ENCODE data around the gene FOXI3.

GRCh38 chr2:88450925-88451810 is 1.3 kb downstream of the FOXI3 start:
- TF ChIP-seq CTCF (IDR thresholded peaks at IDR 0.05) (no peak), POLR2AphosphoS5 (IDR thresholded peaks at IDR 0.05) (no peak), POLR2A (IDR thresholded peaks at IDR 0.05) (no peak)
